GM21515 (cell line): Measurements from ENCODE around the gene STAT5B.
"Not testable (repeated sequence)": the region's sequence is repeated elsewhere in the genome, so short reads cannot be mapped to it uniquely, and the experiment has no call there.

Source experiments
- ATAC-seq: cut with Tn5 transposase; IDR thresholded peaks from one replicate; pipeline ENCODE4 v1.9.1; 2021; ENCODE audit not compliant: unreplicated experiment

Gene STAT5B

DNA sequence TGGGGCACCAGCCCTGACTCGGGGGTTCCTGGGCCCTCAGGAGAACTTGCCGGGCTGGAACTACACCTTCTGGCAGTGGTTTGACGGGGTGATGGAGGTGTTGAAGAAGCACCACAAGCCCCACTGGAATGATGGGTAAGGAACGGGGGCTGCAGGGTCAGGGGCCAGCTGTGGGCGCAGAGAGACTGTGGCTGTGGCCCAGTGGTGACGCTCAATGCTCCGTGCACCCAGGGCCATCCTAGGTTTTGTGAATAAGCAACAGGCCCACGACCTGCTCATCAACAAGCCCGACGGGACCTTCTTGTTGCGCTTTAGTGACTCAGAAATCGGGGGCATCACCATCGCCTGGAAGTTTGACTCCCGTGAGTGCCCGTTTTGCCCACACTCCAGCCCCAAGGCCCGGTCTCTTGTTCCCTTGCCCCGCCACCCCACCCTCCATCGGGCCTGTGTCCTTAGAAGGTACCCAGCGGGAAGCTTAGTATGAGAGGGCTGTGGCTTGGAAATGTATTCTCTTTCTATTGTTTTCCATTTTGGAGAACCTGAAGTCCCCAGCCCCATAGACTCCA, 31.3 kb upstream of the STAT5B start:
- ATAC-seq, result no peak

DNA sequence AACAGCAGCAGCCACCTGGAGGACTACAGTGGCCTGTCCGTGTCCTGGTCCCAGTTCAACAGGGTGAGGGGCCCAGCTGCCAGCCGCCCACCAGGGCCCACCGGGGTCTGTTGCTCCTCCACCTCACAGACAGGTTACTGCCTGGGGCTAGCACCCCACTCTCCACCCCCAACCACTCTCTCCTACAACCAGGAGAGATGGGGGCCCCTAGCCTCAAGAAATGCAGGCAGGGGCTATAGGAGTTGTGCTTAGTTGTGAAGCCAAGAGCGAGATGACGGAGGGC, 30.1 kb upstream of the STAT5B start:
- ATAC-seq, result no peak

DNA sequence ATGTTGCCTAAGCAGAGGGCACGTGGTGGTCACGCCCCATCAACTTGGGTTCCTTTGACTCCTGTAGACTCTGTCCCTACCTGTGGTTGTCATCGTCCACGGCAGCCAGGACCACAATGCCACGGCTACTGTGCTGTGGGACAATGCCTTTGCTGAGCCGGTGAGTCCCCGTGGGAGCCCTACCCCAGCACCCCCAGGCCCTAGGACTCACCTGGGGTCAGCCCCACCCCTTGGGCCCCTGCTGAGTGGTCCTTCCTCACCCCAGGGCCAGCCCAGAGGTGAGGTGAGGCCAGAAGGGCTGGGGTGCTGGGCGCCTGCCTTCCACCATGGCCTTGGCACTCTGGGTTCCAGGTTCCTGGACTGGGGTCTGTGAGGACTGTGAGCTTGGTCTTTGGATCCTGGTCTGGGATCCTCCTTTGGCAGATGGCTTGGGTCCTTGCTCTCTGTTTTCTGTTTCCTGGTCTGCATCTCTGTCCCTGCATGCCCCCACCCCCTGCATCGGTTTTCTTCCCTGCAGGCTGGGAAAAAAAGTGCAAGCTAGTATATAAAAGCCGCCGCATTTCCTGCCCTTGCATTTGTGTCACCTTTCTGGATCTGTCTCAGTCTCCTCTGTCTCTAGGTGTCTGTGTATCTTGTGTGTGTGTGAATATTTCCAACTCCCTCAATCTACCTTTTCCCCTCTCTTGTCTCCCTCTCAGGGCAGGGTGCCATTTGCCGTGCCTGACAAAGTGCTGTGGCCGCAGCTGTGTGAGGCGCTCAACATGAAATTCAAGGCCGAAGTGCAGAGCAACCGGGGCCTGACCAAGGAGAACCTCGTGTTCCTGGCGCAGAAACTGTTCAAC, 29.6 kb upstream of the STAT5B start:
- ATAC-seq, result no peak

DNA sequence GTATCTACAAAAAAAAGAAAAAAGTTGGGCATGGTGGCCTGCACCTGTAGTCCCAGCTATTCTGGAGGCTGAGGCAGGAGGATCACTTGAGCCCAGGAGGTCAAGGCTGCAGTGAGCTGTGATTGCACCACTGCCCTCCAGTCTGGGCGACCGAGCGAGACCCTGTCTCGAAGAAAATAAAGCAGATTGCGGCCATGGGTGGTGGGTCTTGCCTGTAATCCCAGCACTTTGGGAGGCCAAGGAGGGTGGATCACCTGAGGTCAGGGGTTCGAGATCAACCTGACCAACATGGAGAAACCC, 28.8 kb upstream of the STAT5B start:
- not testable (repeated sequence) for ATAC-seq

DNA sequence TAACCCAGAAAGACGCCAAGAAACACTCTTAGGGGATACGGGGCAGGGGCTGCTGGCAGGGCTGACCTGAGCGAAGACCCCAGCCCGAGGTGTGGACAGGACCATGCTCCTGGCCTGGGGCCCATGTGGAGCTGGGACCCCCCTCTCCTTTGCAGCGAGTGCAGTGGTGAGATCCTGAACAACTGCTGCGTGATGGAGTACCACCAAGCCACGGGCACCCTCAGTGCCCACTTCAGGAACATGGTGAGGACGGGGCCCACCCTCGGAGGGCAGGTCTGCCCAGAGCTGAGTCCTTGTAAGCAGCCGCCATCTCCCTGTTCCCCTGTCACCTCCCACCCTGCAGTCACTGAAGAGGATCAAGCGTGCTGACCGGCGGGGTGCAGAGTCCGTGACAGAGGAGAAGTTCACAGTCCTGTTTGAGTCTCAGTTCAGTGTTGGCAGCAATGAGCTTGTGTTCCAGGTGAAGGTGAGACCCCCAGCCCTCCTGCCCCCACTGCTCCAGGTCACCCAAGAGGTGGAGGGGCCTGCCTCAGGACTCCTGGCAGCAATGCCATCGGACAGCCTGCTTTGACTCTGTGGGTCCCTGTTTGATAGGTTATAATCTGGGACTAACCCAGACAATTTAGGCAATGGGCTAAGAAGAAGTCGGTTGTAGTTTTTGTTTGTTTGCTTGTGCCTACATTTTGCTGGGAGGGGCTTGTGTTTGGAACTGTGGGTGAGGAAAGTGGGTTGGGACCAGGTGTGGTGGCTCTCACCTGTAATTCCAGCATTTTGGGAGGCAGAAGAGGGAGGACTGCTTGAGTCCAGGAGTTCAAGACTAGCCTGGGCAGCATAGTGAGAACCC, 28.2 kb upstream of the STAT5B start:
- no peak for ATAC-seq

DNA sequence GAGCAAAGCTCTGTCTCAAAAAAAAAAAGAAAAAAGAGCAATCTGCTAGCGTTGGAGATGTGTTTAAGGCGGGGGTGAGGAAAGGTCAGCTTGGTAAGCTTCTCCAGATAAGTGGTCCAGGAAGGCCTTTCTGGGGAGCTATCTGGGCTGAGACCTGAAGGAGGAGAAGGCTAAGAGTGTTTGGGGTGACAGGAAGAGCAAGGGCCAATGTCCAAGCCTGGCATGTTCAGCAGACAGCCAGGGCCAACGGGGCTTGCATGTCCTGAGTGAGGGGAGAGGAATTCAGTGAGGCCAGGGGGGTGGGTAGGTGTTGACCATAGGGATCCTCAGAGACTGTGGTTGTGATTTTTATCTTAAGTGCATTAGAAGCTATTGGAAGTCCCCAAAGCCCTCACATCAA, 27.5 kb upstream of the STAT5B start:
- ATAC-seq, result no peak

DNA sequence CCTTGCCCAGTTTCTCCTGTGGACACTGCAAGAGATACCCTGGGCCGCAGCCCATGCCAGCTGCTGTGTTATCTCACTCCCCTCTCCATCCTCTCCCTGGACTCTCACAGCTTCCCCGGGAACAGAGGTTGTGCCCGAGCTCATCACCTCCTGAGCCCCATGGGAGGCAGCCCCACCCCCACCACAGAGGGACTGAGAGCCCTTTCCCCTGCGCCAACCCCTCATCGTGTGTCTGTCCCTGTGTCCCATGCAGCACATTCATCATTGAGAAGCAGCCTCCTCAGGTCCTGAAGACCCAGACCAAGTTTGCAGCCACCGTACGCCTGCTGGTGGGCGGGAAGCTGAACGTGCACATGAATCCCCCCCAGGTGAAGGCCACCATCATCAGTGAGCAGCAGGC, 24.8 kb upstream of the STAT5B start:
- ATAC-seq, result no peak

DNA sequence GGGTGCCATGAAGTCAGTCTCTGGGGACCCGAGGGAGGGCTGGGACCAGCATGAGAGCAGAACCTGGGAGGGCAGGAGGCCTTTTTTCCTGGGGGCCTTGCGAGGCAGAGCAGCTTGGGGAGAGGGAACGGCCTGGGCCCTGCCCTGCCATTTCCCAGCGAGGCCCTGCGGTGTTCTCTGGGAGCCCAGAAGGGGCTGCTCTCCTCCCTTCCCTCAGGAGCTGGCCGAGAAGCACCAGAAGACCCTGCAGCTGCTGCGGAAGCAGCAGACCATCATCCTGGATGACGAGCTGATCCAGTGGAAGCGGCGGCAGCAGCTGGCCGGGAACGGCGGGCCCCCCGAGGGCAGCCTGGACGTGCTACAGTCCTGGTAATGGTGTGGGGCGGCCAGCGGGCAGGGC, 23.7 kb upstream of the STAT5B start:
- ATAC-seq, result not testable (repeated sequence)

DNA sequence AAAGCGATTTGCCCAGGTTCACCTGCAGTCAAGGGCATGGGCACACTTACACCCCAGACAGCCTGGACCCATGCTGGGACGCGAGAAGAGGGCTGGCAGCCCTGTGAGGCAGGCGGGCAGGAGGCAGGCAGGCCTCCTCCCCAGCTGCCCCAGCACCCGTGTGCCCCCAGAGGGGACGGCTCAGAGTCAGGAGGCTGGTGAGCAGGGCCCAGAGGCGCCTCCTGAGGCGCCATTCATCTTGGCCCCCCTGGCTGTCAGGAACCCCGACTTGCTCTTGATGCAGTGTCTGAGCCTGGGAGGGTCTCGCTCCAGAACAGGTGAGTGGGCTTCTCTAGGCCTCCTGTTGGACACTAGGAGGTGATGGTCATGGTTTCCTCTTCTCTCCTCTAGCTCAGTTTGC, 23.2 kb upstream of the STAT5B start:
- ATAC-seq, result not testable (repeated sequence)

DNA sequence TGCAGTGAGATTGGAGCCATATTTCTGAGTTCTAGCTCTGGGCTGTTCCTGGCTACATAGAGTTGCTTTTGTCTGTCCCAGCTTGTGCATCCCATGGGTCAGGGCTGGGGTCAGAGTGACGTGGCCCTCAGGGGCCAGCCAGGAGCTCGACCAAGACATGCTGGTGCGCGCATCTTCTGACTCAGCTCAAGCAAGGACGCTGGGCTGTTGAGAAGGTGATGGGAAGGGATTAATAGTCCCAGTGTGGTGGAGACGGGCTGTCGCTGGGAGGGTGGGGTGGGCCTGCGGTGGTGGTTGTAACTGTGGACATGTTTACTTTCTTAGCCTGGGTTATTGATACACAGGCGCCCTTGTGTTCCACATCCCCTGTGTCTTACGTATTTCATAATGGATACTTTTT, 21.6 kb upstream of the STAT5B start:
- not testable (repeated sequence) for ATAC-seq

DNA sequence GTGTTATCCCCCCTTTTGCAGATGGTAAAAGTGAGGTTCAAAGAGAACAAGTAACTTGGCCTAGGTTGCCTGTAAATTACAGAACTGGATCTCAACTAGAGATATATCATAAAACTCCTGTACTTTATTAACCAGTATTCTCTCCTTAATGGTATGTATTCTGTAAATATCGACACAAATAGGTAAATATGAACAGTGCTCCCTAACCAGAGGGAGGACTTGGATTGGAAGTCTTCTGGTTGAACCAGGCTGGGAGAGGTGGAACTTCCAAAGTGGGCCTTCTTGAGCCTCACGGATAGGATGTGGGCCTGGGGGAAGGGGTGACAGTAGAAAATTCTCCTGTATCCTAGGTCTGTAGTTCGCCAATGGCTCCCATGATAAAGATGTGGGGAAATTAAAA, 19.8 kb upstream of the STAT5B start:
- no peak for ATAC-seq

DNA sequence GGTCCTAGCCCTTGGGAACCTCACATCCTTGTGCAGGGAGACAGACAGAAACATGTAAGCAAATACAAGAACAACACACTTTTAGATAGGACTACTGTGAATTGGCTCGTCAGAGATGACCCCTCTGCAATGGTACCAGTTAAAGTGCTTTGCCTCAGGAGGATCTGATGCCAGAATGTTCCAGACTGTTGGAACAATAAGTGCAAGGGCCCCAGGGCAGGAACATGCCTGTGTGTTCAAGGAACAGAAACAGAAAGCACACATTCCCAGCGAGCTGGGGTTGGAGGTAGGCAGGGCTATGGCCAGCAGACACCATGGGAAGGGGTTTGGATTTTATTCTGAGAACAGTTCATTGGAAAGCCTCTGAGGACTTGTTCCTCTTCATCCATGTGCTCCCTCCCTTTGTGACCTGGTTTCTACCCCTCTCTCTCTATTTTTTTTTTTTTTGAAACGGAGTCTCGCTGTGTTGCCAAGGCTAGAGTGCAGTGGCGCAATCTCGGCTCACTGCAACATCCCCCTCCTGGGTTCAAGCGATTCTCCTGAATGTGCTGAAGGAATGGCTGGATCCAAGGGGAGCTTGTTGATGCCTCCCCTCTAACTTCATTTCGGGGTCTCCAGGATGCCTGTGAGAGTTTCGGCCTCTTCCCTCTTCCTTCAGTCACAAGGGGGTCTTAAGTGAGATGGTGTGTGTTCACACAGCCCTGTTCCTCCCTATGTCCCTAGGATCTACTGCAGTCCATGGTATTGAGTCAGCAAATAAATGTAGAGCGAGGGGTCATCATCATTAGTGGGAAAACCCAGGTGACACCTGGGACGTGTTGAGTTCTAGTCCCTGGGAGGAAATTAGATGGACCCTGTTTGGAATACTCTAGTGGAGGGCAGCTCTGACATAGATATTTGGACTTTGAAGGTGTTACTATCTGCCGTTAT, 18.5 kb upstream of the STAT5B start:
- no peak for ATAC-seq

DNA sequence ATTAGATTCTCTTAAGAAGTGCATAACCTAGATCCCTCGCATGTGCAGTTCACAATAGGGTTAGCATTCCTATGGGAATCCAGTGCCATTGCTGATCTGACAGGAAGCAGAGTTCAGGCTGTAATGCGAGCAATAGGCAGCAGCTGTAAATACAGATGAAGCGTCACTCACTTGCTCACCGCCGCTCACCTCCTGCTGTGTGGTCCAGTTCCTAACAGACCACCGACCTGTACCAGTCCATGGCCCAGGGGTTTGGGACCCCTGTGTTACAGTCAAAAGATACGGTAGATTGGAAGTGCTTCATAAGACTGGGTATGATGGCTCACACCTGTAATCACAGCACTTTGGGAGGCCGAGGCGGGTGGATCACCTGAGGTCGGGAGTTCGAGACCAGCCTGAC, 14.9 kb upstream of the STAT5B start:
- ATAC-seq, result no peak

DNA sequence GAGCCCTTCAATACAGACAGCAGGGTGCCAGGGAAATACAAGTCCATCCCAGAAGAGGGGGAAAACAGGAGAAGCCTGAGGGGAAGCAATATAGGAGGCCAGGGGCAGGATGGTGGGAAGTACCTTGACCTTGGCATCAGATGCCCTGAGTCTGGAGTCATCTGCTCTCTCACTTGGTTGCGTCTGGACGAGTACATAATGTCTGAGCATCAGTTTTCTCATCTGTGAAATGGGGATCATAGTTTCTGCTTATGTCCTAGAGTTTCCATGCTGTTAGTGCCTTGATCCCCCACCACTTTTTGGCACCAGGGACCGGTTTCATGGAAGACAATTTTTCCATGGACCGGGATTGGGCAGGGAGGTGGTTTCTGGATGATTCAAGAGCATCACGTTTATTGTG, 14.4 kb upstream of the STAT5B start:
- ATAC-seq, result no peak

DNA sequence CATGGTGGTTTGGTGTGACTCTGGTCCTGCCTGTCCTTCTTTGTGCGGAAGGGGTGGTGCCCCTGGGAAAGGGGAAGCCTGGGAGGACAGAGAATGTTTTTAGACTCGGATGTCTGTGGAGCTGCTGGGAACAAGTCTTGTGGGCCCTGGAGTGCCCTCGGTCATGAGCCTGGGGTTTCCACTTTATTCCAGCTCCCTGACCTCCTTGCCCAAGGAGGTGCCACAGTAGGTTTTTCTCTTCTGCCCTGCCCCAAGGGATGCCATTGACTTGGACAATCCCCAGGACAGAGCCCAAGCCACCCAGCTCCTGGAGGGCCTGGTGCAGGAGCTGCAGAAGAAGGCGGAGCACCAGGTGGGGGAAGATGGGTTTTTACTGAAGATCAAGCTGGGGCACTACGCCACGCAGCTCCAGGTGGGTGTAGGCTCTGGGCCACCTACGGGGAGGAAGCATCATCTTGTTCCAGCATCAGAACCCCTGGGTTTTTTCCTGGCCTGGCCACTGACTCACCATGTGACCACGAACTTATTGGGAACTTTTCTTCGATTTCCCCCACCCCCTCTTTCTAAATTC, 13.5 kb upstream of the STAT5B start:
- no peak for ATAC-seq

DNA sequence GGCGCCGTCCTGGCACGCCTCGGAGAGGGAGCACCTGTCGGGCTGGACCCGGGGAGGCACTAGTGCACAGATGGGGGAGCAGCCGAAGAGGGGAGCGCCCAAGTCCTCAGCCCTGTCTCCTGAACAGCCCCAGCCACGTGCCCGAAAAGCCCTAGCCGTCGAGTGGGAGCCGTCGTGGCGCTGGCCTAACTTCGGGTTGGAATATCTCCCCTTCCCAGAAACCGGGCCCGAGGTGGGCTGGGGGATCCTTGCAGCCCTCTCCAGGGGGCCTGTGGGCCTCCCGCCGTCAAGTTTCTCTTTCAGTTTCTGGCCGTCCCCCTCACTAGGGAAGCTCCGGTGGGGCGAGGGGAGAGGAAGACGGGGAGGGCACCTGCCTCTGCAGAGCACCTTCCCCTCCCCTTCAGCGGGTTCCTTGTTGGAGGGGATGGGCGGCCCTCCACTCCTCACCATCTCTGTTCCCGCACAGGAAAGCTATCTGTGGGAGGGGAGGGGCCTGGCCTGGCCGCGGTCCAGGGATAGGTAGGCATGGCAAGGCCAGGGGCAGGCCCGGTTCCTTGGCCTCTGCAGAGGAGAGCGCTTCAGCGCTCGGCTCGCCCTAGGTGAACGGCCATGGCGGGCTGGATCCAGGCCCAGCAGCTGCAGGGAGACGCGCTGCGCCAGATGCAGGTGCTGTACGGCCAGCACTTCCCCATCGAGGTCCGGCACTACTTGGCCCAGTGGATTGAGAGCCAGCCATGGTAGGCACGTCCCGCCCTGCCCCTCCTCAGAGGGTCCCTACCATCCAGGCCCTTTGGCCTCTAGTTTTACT, 12.8 kb upstream of the STAT5B start:
- ATAC-seq, result no peak

DNA sequence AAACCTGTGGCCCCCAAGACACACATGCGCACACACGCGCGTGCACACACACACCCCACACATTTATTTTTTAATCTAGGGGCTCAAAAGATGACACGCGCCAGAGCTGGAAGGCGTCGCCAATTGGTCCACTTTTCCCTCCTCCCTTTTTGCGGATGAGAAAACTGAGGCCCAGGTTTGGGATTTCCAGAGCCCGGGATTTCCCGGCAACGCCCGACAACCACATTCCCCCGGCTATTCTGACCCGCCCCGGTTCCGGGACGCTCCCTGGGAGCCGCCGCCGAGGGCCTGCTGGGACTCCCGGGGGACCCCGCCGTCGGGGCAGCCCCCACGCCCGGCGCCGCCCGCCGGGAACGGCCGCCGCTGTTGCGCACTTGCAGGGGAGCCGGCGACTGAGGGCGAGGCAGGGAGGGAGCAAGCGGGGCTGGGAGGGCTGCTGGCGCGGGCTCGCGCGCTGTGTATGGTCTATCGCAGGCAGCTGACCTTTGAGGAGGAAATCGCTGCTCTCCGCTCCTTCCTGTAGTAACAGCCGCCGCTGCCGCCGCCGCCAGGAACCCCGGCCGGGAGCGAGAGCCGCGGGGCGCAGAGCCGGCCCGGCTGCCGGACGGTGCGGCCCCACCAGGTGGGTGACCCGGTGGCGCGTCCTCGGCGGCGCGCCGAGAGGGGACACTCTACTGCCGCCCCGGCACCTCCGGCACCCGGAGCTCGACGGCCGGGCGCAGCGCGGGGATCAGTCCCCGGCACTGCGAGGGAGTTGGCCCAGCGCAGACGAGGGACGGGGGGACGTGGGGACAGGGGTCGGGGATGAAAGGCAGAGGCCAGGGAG, 12.0 kb upstream of the STAT5B start, which contains the start of gene STAT5A:
Gene STAT5A, plus strand, starts transcription at position 522 of the 826 bp plus-strand sequence. CDS start 914 bp downstream, outside the sequence.
- no peak for ATAC-seq

DNA sequence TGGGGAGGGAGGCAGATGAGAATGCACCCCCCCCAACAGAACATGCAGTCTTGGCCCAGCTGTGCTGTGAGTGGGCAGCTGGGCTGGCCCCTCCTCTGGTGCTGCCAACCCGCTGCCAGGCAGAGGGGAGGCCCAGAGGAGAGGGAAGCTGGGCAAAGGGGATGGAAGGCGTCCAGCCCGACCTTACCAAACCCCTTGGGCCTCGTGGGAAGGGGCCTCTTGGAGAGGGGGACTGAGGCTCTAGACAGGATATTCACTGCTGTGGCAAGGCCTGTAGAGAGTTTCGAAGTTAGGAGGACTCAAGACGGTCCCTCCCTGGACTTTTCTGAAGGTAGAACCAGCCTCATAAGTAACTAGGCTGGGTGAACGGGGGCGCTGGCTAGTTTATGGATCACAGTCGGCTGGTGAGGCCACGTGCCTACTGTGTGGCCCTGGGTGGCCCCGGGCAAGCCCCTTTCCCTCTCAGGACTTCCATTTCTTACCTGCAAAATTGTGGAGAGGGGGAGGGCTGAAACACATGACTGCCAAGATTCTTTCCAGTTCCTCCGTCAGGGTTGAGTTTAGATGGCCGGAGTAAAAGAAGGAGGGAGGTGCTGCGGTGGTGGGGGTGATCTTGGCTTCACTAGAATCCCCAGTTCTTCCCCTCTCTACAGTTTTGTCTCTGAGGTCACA, 11.2 kb upstream of the STAT5B start:
- ATAC-seq, result no peak
